ENCODE data around the gene TPI1. TPM values are rescaled to one million over a fixed set of nuclear protein-coding genes. Genes with fewer than 3 reads are reported as not detected.
A peak's percentile ranks its signal among the peaks of the same experiment; 100 is the strongest.
"Not testable (repeated sequence)": the region's sequence is repeated elsewhere in the genome, so short reads cannot be mapped to it uniquely, and the experiment has no call there.

Gene TPI1
- total and polyA plus RNA-seq, 8 donors = 88.5 to 247 (median 128) TPM

GRCh38 chr12:6866163-6866919 lies 990 bp upstream of the TPI1 start:
- intact Hi-C loops (cut with DNase I) = no loop called here
- TF ChIP-seq CTCF (IDR thresholded peaks at IDR 0.05) = no peak
- ATAC-seq = no peak
- no peak for FAIRE-seq
- Histone ChIP-seq H3K27me3 (no peaks in the 10 kb centered on the region), H3K4me1 (peaks cover 0 to 19% (median 14%) of the 10 kb centered on the region in 3 donors), H3K27ac (peak overlapping the region in 3 of 4 donors; percentile 90 to 99 (median 95)), H3K4me3 (peak overlapping the region in 2 of 4 donors; percentile 100), H3K9me3 (no peaks in the 10 kb centered on the region), H3K36me3 (peaks cover 0 to 18% (median 0%) of the 10 kb centered on the region in 3 donors)
- 73 to 75% methylated on average over 18 to 19 of the region's 19 CpGs for WGBS, 2 donors
- peak in 2 of 6 donors; percentile 57 to 78 for DNase-seq

- peak overlapping the region; percentile 82 to 99 (median 92) for H3K27ac ChIP-seq
- 1 to 2% methylated on average over 33 of the region's 33 CpGs for WGBS, 2 donors
- FAIRE-seq (no peak), DNase-seq (peak in 1 of 6 donors; percentile 37), ATAC-seq (peak; percentile 4 to 22 (median 9))
- H3K9me3 ChIP-seq = no peaks in the 10 kb centered on the region
- peak overlapping the region; percentile 91 to 100 (median 98) for H3K4me3 ChIP-seq
- intact Hi-C loops (cut with DNase I) = no loop called here
- H3K27me3 ChIP-seq = no peaks in the 10 kb centered on the region
- TF ChIP-seq CTCF (IDR thresholded peaks at IDR 0.05) = no peak
- peaks cover 0 to 13% (median 0%) of the 10 kb centered on the region in 3 donors for H3K36me3 ChIP-seq
- peaks cover 6 to 25% (median 14%) of the 10 kb centered on the region in 3 donors for H3K4me1 ChIP-seq
Measured at GRCh38 chr12:6866920-6867412, 365 bp upstream of the TPI1 start.

GRCh38 chr12:6868211-6869048 lies 1.1 kb downstream of the TPI1 start:
- intact Hi-C loops (cut with DNase I) = no loop called here
- Histone ChIP-seq H3K27ac (peak overlapping the region; percentile 82 to 99 (median 92)), H3K4me3 (peak overlapping the region; percentile 91 to 100 (median 98)), H3K36me3 (peaks cover 0 to 11% (median 0%) of the 10 kb centered on the region in 3 donors), H3K4me1 (peaks cover 9 to 27% (median 14%) of the 10 kb centered on the region in 3 donors), H3K27me3 (no peaks in the 10 kb centered on the region), H3K9me3 (no peaks in the 10 kb centered on the region)
- FAIRE-seq (no peak), DNase-seq (peak in 1 of 6 donors; percentile 37), ATAC-seq (peak in 3 of 4 donors; percentile 0 to 1 (median 0))
- no peak for TF ChIP-seq CTCF (IDR thresholded peaks at IDR 0.05)
- WGBS, 2 donors = 7 to 10% methylated on average over 20 to 22 of the region's 22 CpGs

- peak; percentile 75 to 91 (median 86) for DNase-seq
- Histone ChIP-seq H3K4me3 (peak overlapping the region in 1 of 4 donors; percentile 100), H3K4me1 (peaks cover 9 to 27% (median 14%) of the 10 kb centered on the region in 3 donors), H3K36me3 (peaks cover 0 to 11% (median 0%) of the 10 kb centered on the region in 3 donors), H3K27me3 (no peaks in the 10 kb centered on the region), H3K27ac (peak overlapping the region in 2 of 4 donors; percentile 10 to 99), H3K9me3 (no peaks in the 10 kb centered on the region)
- FAIRE-seq = no peak
- TF ChIP-seq CTCF (IDR thresholded peaks at IDR 0.05) = peak; percentile 87 to 96 (median 93)
- 19 to 20% methylated on average over 12 of the region's 12 CpGs for WGBS, 2 donors
- intact Hi-C loops (cut with DNase I) = no loop called here
- peak in 3 of 4 donors; percentile 21 to 31 (median 24) for ATAC-seq
Measured at GRCh38 chr12:6869049-6870021, 2.0 kb downstream of the TPI1 start.

GRCh38 chr12:6870304-6870703 lies 3.0 kb downstream of the TPI1 start:
- ATAC-seq; intact Hi-C loops (cut with DNase I); H3K27me3 ChIP-seq; H3K27ac ChIP-seq; FAIRE-seq; H3K4me3 ChIP-seq; H3K9me3 ChIP-seq; DNase-seq: not testable (repeated sequence)
- WGBS, 2 donors = 51 to 59% methylated on average over 4 of the region's 4 CpGs
- Histone ChIP-seq H3K36me3 (peaks cover 0 to 11% (median 0%) of the 10 kb centered on the region in 3 donors), H3K4me1 (peaks cover 9 to 27% (median 14%) of the 10 kb centered on the region in 3 donors)

Measured in pancreas (tissue), 10 donors.